SK-N-SH (cell line): Measurements from ENCODE around the gene ZPBP.

ENCODE experiments used
- EP300 ChIP-seq, 2 experiments: IDR thresholded peaks; 2 replicates each; pipeline versions ENCODE4 v1.4.0 to v1.6.1; 2012; ENCODE audit warnings: borderline replicate concordance in 1 of 2, low read depth in 1 of 2, low read length in 1 of 2
- EZH2phosphoT487 ChIP-seq: fragments of 200-600 bp; sonication (generic); IDR thresholded peaks from 2 replicates; pipeline ENCODE4 v1.6.1; 2017; ENCODE audit warnings: low read depth, mixed run types, mild to moderate bottlenecking, antibody characterized with exemption, moderate library complexity, borderline replicate concordance
- FOSL2 ChIP-seq: IDR thresholded peaks from 2 replicates; pipeline ENCODE4 v1.4.0; 2012; ENCODE audit warnings: low read depth, mild to moderate bottlenecking, moderate library complexity, borderline replicate concordance
- FOXM1 ChIP-seq: IDR thresholded peaks from 2 replicates; pipeline ENCODE4 v1.4.0; 2012; ENCODE audit warnings: low read depth, mild to moderate bottlenecking
- GATA2 ChIP-seq: sonication (generic); formaldehyde crosslinking; IDR thresholded peaks from 2 replicates; pipeline ENCODE4 v1.5.0; 2020; ENCODE audit warnings: mild to moderate bottlenecking, missing genetic modification reagents
- MEF2A ChIP-seq: IDR thresholded peaks from 2 replicates; pipeline ENCODE4 v1.4.0; 2012; ENCODE audit warnings: low read depth, borderline replicate concordance
- POLR2AphosphoS5 ChIP-seq: IDR thresholded peaks from 2 replicates; pipeline ENCODE4 v1.6.1; 2012; ENCODE audit warnings: low read depth, low read length
- RAD21 ChIP-seq: IDR thresholded peaks from 2 replicates; pipeline ENCODE4 v1.6.1; 2012; ENCODE audit warnings: mild to moderate bottlenecking, low read length
- TAF1 ChIP-seq: IDR thresholded peaks from 2 replicates; pipeline ENCODE4 v1.6.1; 2012; ENCODE audit warnings: low read depth, mild to moderate bottlenecking, low read length, moderate library complexity, borderline replicate concordance
- YY1 ChIP-seq: IDR thresholded peaks from 2 replicates; pipeline ENCODE4 v1.4.0; 2012; ENCODE audit warnings: low read depth, mild to moderate bottlenecking
- TF ChIP-seq, protein P1 (sequence below): fragments of 200-600 bp; sonication (generic); IDR thresholded peaks from 2 replicates; pipeline ENCODE4 v1.6.1; 2017; ENCODE audit warnings: antibody characterized with exemption, mild to moderate bottlenecking, moderate library complexity
- TF ChIP-seq, protein P2 (sequence below): IDR thresholded peaks from 2 replicates; pipeline ENCODE4 v1.6.1; 2012; ENCODE audit warnings: mild to moderate bottlenecking, low read depth, low read length, moderate library complexity

DNA sequence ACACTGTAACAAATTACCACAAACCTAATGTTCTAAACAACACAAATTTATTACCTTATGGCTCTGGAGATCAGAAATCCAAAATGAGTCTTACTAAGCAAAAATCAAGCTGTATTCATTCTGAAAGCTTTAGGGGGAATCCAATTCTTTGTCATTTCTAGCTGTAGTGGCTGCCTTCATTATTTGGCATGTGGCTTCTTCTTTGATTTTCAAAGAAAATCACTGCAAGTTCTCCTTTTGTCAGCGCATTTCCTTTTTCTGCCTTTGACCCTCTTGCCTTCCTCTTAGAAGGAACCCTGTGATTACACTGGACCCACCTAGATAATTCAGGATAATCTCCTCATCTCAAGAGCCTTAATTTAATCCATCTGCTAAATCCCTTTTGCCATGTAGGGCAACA lies 36.9 kb downstream of the ZPBP start:
- TF ChIP-seq EZH2phosphoT487 (no peak), FOSL2 (no peak), POLR2AphosphoS5 (no peak), YY1 (no peak), RAD21 (no peak), GATA2 (CRISPR knock-in tag) (no peak), MEF2A (no peak), TAF1 (no peak), EP300 (IDR thresholded peaks at IDR 0.05; ENCODE audit: borderline replicate concordance in 1 of 2, low read depth in 1 of 2, low read length in 1 of 2) (no peak), FOXM1 (no peak)
- TF ChIP-seq, protein P1, sequence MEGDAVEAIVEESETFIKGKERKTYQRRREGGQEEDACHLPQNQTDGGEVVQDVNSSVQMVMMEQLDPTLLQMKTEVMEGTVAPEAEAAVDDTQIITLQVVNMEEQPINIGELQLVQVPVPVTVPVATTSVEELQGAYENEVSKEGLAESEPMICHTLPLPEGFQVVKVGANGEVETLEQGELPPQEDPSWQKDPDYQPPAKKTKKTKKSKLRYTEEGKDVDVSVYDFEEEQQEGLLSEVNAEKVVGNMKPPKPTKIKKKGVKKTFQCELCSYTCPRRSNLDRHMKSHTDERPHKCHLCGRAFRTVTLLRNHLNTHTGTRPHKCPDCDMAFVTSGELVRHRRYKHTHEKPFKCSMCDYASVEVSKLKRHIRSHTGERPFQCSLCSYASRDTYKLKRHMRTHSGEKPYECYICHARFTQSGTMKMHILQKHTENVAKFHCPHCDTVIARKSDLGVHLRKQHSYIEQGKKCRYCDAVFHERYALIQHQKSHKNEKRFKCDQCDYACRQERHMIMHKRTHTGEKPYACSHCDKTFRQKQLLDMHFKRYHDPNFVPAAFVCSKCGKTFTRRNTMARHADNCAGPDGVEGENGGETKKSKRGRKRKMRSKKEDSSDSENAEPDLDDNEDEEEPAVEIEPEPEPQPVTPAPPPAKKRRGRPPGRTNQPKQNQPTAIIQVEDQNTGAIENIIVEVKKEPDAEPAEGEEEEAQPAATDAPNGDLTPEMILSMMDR: no peak
- TF ChIP-seq, protein P2, sequence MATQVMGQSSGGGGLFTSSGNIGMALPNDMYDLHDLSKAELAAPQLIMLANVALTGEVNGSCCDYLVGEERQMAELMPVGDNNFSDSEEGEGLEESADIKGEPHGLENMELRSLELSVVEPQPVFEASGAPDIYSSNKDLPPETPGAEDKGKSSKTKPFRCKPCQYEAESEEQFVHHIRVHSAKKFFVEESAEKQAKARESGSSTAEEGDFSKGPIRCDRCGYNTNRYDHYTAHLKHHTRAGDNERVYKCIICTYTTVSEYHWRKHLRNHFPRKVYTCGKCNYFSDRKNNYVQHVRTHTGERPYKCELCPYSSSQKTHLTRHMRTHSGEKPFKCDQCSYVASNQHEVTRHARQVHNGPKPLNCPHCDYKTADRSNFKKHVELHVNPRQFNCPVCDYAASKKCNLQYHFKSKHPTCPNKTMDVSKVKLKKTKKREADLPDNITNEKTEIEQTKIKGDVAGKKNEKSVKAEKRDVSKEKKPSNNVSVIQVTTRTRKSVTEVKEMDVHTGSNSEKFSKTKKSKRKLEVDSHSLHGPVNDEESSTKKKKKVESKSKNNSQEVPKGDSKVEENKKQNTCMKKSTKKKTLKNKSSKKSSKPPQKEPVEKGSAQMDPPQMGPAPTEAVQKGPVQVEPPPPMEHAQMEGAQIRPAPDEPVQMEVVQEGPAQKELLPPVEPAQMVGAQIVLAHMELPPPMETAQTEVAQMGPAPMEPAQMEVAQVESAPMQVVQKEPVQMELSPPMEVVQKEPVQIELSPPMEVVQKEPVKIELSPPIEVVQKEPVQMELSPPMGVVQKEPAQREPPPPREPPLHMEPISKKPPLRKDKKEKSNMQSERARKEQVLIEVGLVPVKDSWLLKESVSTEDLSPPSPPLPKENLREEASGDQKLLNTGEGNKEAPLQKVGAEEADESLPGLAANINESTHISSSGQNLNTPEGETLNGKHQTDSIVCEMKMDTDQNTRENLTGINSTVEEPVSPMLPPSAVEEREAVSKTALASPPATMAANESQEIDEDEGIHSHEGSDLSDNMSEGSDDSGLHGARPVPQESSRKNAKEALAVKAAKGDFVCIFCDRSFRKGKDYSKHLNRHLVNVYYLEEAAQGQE: no peak
